Measurements from ENCODE around the gene SPRY2. TPM values are rescaled to one million over a fixed set of nuclear protein-coding genes. Genes with fewer than 3 reads are reported as not detected.

SPRY2 gene
- total RNA-seq, 5 donors from 2014 or later (not counting 1 experiment from before 2014, with no cell fraction given) = 0.33 to 1.2 (median 0.55) TPM

DNA sequence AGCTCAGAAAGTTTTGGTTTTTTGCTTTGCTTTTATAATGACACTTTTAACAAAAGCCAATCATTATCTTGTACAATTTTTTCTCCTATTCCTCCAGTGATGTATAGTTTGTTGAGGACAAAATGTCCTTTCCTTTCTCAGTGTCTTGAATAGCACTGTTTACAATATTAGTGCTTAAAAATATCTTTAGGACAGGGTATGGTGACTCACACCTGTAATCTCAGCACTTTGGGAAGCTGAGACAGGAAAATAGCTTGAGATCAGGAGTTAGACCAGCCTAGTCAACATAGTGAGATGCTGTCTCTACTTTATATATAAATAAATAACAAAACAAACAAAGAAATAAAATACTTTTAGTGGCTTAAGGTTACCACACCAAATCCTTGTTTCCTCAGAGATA lies 41.9 kb downstream of the SPRY2 start:
- H3K27me3 ChIP-seq (replicated peaks in 1 of 2; ENCODE audit: control insufficient read depth in 2 of 2, extremely low read depth in 1 of 2, insufficient read depth in 2 of 2, low read length in 1 of 2) = no peaks in the 10 kb centered on the region
- H3K27ac ChIP-seq (ENCODE audit: low read length) = no peak overlapping the region
- ChIA-PET CTCF (no interaction called here), POLR2A (no interaction called here)
- Mint-ChIP-seq H3K36me3 (no peaks in the 10 kb centered on the region), H3K9me3 (peaks cover 0 to 3% (median 0%) of the 10 kb centered on the region in 3 donors), H3K4me1 (no peaks in the 10 kb centered on the region), H3K27ac (no peak overlapping the region), H3K27me3 (no peaks in the 10 kb centered on the region), H3K4me3 (no peak overlapping the region)
- H3K4me1 ChIP-seq (ENCODE audit: control insufficient read depth in 1 of 2, extremely low read depth in 1 of 2, insufficient read depth in 2 of 2, low read length in 2 of 2) = no peaks in the 10 kb centered on the region
- H3K36me3 ChIP-seq (ENCODE audit: control insufficient read depth in 2 of 2, extremely low read depth in 1 of 2, insufficient read depth in 1 of 2, low read length in 1 of 2) = no peaks in the 10 kb centered on the region
- no peak for ATAC-seq (replicated peaks in 1 of 4)
- H3K9me3 ChIP-seq = no peaks in the 10 kb centered on the region
- DNase-seq = no peak
- H3K4me3 ChIP-seq (ENCODE audit: control insufficient read depth in 1 of 2, extremely low read depth in 1 of 2, low read length in 1 of 2) = no peak overlapping the region

DNA sequence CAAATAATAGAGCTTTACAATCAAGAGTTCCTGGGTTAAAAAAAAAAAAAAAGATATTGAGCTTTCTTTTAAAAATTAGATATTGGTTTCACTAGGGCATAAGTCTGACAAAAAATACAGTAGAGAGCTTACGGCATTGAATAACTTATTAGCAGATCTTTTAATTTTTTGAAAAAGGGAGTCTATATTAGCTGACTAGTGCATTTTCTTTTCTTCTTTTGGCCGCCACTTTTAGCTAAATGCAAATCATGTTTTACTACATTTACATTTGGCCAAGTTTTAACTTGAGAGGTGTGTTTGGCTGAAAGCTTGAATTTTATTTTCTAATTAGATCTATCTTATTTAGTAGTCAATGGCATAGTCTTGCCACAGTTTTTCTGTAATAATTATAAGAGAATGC lies 43.4 kb downstream of the SPRY2 start:
- Mint-ChIP-seq H3K27ac (no peak overlapping the region), H3K4me3 (no peak overlapping the region), H3K9me3 (peaks cover 0 to 4% (median 0%) of the 10 kb centered on the region in 3 donors), H3K4me1 (no peaks in the 10 kb centered on the region), H3K36me3 (no peaks in the 10 kb centered on the region), H3K27me3 (no peaks in the 10 kb centered on the region)
- WGBS (ENCODE audit: insufficient coverage) = no CpG with 5 or more reads among the region's 2 CpGs
- Histone ChIP-seq H3K27me3 (replicated peaks in 1 of 2; ENCODE audit: control insufficient read depth in 2 of 2, extremely low read depth in 1 of 2, insufficient read depth in 2 of 2, low read length in 1 of 2) (no peaks in the 10 kb centered on the region), H3K27ac (ENCODE audit: low read length) (no peak overlapping the region), H3K36me3 (ENCODE audit: control insufficient read depth in 2 of 2, extremely low read depth in 1 of 2, insufficient read depth in 1 of 2, low read length in 1 of 2) (no peaks in the 10 kb centered on the region), H3K9me3 (no peaks in the 10 kb centered on the region), H3K4me1 (ENCODE audit: control insufficient read depth in 1 of 2, extremely low read depth in 1 of 2, insufficient read depth in 2 of 2, low read length in 2 of 2) (no peaks in the 10 kb centered on the region), H3K4me3 (ENCODE audit: control insufficient read depth in 1 of 2, extremely low read depth in 1 of 2, low read length in 1 of 2) (no peak overlapping the region)
- POLR2A ChIA-PET = interaction anchor here (0.7 to 0.9 kb wide), 2 partner anchors 38 to 346 kb away, joined by 3 to 4 read pairs; no protein-coding TSS in a partner anchor
- DNase-seq (no peak), ATAC-seq (replicated peaks in 1 of 4) (no peak)
- CTCF ChIA-PET = interaction anchor here in 1 of 2 donors (0.6 kb wide), 1 partner anchor 46 kb away, joined by 3 read pairs; no protein-coding TSS in a partner anchor

DNA sequence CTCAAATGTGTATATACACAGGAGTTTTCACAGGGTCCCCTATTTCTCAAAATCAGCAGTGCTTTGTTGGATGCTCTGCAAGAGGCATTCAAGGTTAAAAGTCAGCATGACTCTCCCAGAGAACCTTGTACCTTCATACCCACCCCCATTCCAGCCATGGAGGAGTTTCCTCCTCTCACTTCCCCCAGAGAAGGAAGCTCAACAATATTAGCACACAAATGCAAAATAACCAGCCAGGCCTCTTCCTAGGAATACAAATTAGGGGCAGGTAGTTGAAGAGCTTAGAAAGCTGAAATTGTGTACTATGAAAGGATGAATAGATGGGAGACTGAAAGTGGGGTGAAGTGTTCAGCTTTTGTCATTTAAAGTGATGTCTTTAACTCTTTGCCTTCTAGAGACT lies 43.8 kb downstream of the SPRY2 start:
- ATAC-seq (replicated peaks in 1 of 4) (no peak), DNase-seq (no peak)
- H3K4me3 ChIP-seq (ENCODE audit: control insufficient read depth in 1 of 2, extremely low read depth in 1 of 2, low read length in 1 of 2) = no peak overlapping the region
- Mint-ChIP-seq H3K4me1 (no peaks in the 10 kb centered on the region), H3K27ac (no peak overlapping the region), H3K9me3 (peaks cover 0 to 4% (median 0%) of the 10 kb centered on the region in 3 donors), H3K36me3 (no peaks in the 10 kb centered on the region), H3K4me3 (no peak overlapping the region), H3K27me3 (no peaks in the 10 kb centered on the region)
- no peaks in the 10 kb centered on the region for H3K36me3 ChIP-seq (ENCODE audit: control insufficient read depth in 2 of 2, extremely low read depth in 1 of 2, insufficient read depth in 1 of 2, low read length in 1 of 2)
- no peaks in the 10 kb centered on the region for H3K9me3 ChIP-seq
- no peak overlapping the region for H3K27ac ChIP-seq (ENCODE audit: low read length)
- no peaks in the 10 kb centered on the region for H3K27me3 ChIP-seq (replicated peaks in 1 of 2; ENCODE audit: control insufficient read depth in 2 of 2, extremely low read depth in 1 of 2, insufficient read depth in 2 of 2, low read length in 1 of 2)
- POLR2A ChIA-PET = interaction anchor here (0.7 to 0.9 kb wide), 3 partner anchors 38 to 500 kb away, joined by 3 to 4 read pairs (median 3); no protein-coding TSS in a partner anchor
- no peaks in the 10 kb centered on the region for H3K4me1 ChIP-seq (ENCODE audit: control insufficient read depth in 1 of 2, extremely low read depth in 1 of 2, insufficient read depth in 2 of 2, low read length in 2 of 2)
- CTCF ChIA-PET = interaction anchor here in 1 of 2 donors (0.6 kb wide), 2 partner anchors 46 to 1717 kb away, joined by 3 read pairs; no protein-coding TSS in a partner anchor

DNA sequence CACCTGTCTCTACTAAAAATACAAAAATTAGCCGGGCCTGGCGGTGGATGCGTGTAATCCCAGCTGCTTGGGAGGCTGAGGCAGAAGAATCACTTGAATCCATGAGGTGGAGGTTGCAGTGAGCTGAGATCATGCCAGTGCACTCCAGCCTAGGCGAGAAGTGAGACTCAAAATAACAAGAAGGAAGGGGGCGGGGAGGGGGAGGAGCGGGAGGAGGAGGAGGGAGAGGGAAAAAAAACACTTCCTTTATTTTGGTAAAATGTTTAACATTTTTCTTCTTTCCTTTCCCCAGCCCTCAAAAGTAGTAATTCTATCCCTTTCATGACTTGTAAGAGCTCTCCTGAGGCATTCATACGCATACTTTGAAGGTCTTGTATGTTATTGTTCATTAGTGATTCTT lies 44.3 kb downstream of the SPRY2 start:
- Histone ChIP-seq H3K9me3 (no peaks in the 10 kb centered on the region), H3K4me1 (ENCODE audit: control insufficient read depth in 1 of 2, extremely low read depth in 1 of 2, insufficient read depth in 2 of 2, low read length in 2 of 2) (no peaks in the 10 kb centered on the region), H3K4me3 (ENCODE audit: control insufficient read depth in 1 of 2, extremely low read depth in 1 of 2, low read length in 1 of 2) (no peak overlapping the region), H3K27ac (ENCODE audit: low read length) (no peak overlapping the region), H3K27me3 (replicated peaks in 1 of 2; ENCODE audit: control insufficient read depth in 2 of 2, extremely low read depth in 1 of 2, insufficient read depth in 2 of 2, low read length in 1 of 2) (no peaks in the 10 kb centered on the region), H3K36me3 (ENCODE audit: control insufficient read depth in 2 of 2, extremely low read depth in 1 of 2, insufficient read depth in 1 of 2, low read length in 1 of 2) (no peaks in the 10 kb centered on the region)
- ATAC-seq (replicated peaks in 1 of 4) = no peak
- Mint-ChIP-seq H3K4me3 (no peak overlapping the region), H3K9me3 (peaks cover 0 to 4% (median 0%) of the 10 kb centered on the region in 3 donors), H3K4me1 (no peaks in the 10 kb centered on the region), H3K36me3 (no peaks in the 10 kb centered on the region), H3K27ac (no peak overlapping the region), H3K27me3 (no peaks in the 10 kb centered on the region)
- DNase-seq = no peak
- ChIA-PET POLR2A (interaction anchor here in 1 of 2 donors (0.7 to 0.9 kb wide), 2 partner anchors 37 to 501 kb away, joined by 3 read pairs; no protein-coding TSS in a partner anchor), CTCF (interaction anchor here in 1 of 2 donors (0.6 kb wide), 2 partner anchors 47 to 1717 kb away, joined by 3 read pairs; no protein-coding TSS in a partner anchor)
- WGBS (ENCODE audit: insufficient coverage) = no CpG with 5 or more reads among the region's 7 CpGs

DNA sequence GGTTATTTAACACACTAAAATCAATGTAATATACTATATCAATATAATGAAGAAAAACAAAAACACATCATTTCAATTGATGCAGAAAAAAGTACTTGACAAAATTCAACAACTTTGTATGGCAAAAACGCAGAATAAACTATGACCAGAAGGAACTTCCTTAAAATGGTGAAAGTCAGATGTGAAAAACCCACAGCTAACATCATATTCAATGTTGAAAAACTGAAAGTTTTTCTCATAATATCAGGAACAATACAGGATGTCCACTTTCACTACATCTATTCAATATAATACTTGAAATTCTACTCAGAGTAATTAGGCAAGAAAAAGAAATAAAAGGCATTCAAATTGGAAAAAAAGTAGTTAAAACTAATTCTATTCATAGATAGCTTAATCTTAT lies 50.3 kb downstream of the SPRY2 start:
- Mint-ChIP-seq H3K27me3 (no peaks in the 10 kb centered on the region), H3K4me1 (no peaks in the 10 kb centered on the region), H3K4me3 (no peak overlapping the region), H3K36me3 (no peaks in the 10 kb centered on the region), H3K9me3 (peaks cover 0 to 6% (median 2%) of the 10 kb centered on the region in 3 donors), H3K27ac (no peak overlapping the region)
- ChIA-PET CTCF (interaction anchor here in 1 of 2 donors (1.1 kb wide), 1 partner anchor 53 kb away, joined by 3 read pairs; no protein-coding TSS in a partner anchor), POLR2A (no interaction called here)
- WGBS (ENCODE audit: insufficient coverage) = no CpG with 5 or more reads among the region's 1 CpG
- H3K27me3 ChIP-seq (replicated peaks in 1 of 2; ENCODE audit: control insufficient read depth in 2 of 2, extremely low read depth in 1 of 2, insufficient read depth in 2 of 2, low read length in 1 of 2) = no peaks in the 10 kb centered on the region
- H3K4me1 ChIP-seq (ENCODE audit: control insufficient read depth in 1 of 2, extremely low read depth in 1 of 2, insufficient read depth in 2 of 2, low read length in 2 of 2) = no peaks in the 10 kb centered on the region
- H3K9me3 ChIP-seq = no peaks in the 10 kb centered on the region
- ATAC-seq (replicated peaks in 1 of 4) (no peak), DNase-seq (no peak)
- H3K36me3 ChIP-seq (ENCODE audit: control insufficient read depth in 2 of 2, extremely low read depth in 1 of 2, insufficient read depth in 1 of 2, low read length in 1 of 2) = no peaks in the 10 kb centered on the region
- no peak overlapping the region for H3K4me3 ChIP-seq (ENCODE audit: control insufficient read depth in 1 of 2, extremely low read depth in 1 of 2, low read length in 1 of 2)
- H3K27ac ChIP-seq (ENCODE audit: low read length) = no peak overlapping the region
